HG03575 (cell line): Measurements from ENCODE around the gene CCP110.

Source experiments
- ATAC-seq: cut with Tn5 transposase; IDR thresholded peaks from one replicate; pipeline ENCODE4 v1.9.1; 2021; ENCODE audit not compliant: unreplicated experiment, insufficient number of reproducible peaks, low FRiP score; ENCODE audit errors: extremely low read depth

Gene CCP110, protein sequence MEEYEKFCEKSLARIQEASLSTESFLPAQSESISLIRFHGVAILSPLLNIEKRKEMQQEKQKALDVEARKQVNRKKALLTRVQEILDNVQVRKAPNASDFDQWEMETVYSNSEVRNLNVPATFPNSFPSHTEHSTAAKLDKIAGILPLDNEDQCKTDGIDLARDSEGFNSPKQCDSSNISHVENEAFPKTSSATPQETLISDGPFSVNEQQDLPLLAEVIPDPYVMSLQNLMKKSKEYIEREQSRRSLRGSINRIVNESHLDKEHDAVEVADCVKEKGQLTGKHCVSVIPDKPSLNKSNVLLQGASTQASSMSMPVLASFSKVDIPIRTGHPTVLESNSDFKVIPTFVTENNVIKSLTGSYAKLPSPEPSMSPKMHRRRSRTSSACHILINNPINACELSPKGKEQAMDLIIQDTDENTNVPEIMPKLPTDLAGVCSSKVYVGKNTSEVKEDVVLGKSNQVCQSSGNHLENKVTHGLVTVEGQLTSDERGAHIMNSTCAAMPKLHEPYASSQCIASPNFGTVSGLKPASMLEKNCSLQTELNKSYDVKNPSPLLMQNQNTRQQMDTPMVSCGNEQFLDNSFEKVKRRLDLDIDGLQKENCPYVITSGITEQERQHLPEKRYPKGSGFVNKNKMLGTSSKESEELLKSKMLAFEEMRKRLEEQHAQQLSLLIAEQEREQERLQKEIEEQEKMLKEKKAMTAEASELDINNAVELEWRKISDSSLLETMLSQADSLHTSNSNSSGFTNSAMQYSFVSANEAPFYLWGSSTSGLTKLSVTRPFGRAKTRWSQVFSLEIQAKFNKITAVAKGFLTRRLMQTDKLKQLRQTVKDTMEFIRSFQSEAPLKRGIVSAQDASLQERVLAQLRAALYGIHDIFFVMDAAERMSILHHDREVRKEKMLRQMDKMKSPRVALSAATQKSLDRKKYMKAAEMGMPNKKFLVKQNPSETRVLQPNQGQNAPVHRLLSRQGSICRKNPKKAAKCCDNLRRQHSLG

DNA sequence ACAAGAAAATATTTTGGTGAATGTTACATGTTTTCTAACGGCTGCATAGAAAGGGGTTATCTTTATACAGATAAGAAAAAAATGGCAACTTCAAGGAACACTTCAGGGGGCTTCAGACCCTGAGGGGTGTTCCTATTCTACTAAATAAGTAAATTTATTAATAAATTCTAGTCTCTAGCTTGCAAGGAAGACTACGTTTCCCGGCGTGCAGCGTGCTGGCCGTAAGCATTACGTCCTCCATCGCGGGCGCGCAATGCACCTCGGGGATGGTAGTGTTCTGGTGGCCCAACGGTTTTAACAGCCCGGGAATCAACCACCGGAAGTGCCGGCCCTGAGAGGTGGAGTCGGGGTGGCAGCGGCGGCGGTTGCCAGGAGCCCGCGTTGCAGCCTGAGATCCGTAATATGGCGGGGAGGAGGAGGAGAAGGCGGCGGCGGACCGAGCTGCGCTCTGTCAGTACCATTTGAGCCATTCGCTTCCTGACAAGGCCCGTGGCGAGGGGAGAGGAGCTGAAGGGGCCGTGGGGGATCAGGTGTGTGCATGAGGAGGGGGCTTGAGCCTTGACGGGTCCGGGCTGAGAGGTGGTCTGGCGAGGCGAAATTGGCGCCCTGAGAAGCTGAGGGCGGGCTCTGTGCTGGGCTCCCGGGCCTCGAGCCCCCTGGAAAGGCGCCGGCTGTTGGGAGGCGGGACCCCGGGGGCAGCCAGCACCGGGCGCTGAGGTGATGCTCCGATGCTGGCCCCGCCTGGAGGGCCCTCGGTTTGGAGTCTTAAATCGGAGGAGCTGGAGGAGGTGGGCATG lies at the start of gene CCP110:
Gene CCP110 (plus strand): TSS at position 384 of the 797 bp plus-strand sequence. CDS start 3,940 bp downstream, outside the sequence.
- no peak for ATAC-seq

DNA sequence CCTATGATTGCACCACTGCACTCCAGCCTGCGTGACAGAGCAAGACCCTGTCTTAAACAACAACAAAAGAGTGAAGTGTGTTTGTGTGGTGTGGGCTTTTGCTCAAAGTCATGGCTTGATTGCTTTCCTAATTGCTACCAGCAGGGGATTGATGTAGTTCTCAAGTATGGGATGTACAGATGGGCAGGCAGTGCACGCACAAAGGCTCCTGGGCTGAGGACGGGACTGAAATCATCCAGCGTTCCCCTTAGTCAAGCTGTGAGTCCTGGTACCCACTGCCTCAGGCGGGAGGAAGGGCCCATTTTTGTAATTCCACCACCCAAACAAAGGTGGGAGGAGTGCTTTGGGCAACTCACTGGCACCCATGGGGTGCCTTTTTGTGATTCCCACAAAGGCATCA lies 49.1 kb upstream of the CCP110 start:
- no peak for ATAC-seq

DNA sequence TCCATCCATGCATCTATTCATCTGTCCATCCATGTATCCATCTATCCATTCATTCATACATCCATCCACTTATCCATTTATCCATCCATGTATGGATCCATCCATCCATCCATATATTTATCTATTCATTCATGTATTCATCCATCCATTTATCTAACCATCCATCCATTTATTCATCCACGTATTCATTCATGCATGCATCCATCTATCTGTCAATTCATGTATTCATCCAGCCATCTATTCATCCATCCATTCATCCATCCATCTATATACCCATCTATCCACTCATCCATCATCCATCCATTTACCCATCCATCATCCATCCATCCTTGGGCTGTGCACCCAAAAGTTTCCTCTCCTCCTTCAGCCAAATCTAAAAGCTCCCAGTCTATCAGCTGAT lies 45.2 kb upstream of the CCP110 start:
- no peak for ATAC-seq

DNA sequence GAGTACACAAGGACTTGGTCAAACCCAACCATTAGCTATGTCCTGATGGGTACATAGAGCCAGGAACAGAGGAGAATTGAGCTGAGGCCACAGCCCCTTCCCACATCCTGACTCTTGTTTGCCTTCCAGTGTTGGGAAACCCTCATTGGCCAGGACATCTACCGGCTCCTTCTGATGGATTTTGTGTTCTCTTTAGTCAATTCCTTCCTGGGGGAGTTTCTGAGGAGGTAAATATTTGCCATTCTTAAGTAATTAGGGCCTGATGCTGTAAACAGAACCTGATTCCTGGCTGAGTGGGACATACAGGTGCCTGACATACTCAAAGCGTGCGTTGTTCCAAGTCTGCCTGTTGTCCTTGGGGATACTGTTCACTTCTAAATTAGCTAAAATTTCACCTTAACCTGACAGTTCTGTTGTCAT lies 44.4 kb upstream of the CCP110 start:
- no peak for ATAC-seq

DNA sequence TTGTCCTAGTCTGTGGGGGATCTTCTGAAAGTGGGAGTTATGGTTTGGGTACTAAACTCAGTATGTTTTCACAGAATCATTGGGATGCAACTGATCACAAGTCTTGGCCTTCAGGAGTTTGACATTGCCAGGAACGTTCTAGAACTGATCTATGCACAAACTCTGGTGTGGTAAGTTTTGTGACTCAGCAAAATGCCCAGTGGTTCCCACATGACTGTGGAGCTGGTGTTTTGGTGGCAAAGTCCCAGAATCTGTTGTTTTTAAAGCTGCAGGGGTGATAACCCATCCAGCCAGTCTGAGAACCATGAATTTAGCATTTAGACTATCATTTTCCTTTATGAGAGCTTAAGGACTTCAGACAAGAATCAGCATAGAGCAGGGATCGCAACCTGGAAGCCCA lies 42.4 kb upstream of the CCP110 start:
- no peak for ATAC-seq

DNA sequence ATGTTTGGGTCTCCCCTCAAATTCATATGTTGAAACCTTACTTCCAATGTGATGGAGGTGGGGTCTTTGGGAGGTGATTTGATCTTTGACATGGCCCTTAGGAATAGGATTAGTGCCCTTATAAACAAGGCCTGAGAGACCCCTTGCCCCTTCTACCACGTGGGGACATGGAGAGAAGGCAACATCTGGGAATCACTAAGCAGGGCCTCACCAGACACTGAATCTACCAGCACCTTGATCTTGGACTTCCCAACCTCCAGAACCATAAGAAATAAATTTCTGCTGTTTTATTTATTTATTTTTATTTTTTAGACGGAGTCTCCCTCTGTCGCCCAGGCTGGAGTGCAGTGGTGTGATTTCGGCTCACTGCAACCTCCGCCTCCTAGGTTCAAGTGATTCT lies 42.0 kb upstream of the CCP110 start:
- ATAC-seq = no peak

DNA sequence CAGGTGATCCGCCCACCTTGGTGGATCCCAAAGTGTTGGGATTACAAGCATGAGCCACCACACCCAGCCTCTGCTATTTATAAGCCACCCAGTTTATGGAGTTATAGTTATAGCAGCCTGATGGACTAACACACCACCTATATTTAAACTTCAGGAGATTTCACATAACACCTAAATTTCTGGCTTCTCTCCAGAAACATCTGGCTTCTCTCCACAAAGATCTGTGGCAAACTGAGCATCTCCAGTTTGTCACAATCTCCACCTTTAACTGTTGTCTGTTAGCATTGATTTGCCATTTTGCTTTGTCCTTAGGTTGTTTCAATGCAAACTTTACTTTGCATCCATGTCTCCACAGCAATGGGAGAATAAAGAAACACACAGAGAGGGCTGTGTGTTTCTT lies 41.5 kb upstream of the CCP110 start:
- no peak for ATAC-seq

DNA sequence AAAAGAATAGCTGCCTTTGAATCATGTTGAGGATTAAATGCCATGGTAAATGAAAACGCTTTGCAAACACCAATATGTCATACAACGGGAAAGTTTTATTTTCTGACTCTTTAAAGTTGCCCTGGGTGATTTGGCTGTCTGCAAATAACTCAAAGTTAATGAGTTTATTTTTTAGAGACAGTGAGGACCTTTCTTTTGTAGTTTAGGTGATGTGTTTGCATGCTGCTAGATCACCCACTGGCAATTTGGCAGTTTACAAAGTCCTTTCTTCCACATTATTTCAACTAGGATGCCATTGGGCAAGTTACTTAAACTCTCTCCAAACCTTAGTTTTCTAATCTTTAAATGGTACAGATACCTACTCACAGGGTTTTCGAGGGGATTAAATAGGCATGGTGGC lies 39.6 kb upstream of the CCP110 start:
- ATAC-seq = no peak

DNA sequence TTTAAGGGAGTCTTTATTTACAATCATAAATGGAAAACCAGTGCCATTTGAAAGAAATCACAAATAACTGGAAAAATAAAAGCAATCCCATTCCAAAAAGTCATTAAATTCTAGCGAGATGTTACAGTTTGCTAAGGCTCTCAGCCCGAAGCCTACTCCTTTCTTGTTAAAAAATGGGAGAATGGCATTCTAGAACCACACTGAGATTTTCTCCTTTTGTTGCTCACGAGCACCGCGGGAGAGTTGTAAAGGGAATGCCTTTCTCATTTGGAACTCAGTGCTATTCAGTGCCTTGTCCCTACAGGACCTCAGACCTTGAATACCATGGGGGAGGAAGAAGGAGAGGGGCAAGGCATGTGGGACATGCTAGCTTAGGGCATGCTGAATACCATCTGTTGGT lies 38.1 kb upstream of the CCP110 start:
- ATAC-seq = no peak

DNA sequence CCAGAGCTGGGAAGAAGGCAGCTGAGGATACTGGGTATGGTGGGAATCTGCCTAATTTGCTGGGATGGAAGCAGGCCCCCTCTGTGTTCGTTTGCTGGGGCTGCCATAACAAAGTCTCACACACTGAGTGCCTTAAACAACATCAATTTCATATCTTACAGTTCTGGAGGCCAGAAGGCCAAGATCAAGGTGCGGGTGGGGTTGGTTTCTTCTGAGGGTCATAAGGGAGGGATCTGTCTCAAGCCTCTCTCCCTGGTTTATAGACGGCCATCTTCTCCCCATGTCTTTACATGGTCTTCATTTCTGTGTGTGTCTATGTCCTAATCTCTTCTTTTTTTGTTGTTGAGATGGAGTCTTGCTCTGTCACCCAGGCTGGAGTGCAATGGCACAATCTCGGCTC lies 37.7 kb upstream of the CCP110 start:
- no peak for ATAC-seq

DNA sequence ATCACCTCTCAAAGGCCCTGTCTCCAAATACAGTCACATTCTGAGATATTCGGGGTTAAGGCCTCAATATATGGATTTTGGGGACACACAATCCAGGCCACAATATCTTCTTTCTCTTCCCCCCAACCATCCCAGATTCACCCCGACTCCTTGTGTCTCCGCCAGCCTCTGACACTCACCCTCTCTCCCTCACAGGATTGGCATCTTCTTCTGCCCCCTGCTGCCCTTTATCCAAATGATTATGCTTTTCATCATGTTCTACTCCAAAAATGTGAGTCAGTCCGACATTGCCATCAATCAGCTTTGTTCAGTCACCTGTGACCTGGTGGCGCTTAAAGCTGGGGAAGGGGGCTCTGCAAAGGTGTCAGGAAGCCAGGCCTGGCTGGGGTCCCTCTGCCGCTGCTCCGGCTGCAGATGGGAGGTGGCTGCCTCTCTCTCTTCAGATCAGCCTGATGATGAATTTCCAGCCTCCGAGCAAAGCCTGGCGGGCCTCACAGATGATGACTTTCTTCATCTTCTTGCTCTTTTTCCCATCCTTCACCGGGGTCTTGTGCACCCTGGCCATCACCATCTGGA lies 36.9 kb upstream of the CCP110 start:
- ATAC-seq = no peak

DNA sequence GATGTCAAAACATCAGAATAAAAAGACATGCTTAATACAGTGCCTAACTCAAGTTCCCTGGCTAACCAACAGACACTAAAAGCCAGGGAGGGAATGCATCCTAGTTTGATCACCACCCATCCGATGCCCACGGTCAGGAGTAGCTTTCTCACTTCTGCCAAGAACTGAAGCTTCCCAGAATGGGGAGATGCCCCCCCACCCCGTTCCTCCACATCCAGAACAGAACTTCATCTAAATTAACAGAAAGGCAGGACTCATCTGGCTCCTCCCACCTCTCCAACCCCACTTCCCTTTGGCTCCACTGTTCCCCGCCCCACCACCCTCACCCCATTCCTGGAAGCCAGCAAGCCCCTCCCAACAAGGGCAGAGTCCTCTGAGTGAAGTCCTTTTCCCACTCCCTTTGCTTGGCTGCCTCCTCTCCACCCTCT lies 35.5 kb upstream of the CCP110 start:
- ATAC-seq = no peak

DNA sequence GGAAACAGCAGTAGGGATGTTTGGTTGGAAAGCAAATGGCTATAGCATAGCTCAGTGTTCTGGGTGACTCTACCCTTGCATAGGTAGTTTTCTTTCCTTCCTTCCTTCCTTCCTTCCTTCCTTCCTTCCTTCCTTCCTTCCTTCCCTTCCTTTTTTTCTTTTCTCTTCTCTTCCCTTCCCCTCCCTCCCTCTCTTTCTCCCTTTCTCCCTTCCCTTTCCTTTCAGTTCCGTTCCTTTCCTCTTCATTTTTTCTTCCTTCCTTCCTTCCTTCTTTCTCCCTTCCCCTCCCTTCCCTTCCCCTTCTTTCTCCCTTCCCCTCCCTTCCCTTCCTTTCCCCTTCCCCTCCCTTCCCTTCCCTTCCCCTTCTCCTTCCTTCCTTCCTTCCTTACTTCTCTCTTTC lies 33.1 kb upstream of the CCP110 start:
- ATAC-seq = no peak

DNA sequence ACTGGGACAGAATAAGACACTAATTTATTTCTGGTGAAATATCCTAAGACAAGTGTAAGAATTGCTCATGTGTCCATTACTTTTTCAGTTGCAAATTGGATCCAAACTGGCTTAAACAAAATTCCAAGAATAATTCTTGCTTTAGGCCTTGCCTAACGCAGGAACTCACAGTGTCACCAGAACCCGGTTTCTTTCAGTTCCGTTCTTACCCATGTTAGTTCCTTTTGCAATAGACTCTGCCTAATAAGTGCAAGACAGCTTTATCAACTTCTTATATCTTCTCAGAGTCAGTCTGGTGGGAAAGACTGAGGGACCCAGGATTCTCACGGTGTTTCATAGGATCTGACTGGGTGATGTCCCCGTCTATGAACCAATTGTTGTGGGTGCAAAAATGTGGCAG lies 26.6 kb upstream of the CCP110 start:
- ATAC-seq = no peak

DNA sequence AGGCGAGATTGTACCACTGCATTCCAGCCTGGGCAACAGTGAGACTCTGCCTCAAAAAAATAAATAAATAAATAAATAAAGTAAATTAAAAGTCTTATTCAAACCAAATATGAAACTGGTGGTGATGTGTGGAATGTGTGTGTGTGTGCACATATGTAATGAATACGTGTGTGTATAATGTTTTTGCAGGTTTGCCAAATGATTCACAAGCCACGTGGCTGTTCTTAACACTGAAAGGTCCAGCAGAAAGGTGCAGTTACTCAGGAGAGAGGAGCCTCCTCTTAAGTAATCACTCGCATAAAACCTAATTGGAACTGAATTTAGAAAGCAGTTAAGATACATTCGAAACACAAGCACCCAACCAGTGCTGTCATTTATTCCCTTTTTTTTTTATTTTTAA lies 24.7 kb upstream of the CCP110 start:
- no peak for ATAC-seq

DNA sequence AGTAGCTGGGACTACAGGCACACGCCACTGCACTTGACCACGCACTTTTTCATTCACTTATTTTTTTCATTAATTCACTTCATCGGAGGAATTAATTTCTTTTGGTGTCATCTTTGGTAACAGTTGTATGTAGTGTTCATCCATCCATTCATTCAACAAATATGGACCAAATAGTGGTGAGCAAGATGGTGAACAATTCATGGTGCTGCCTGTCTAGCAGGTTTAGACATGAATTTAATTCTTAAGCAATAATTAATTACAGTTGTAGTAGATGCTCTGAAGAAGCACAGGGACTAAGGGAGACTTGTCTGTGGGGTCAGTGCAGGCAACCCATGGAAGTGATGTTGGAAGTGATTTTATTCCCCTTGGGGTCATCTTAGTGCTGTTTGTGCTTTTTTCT lies 24.3 kb upstream of the CCP110 start:
- no peak for ATAC-seq

DNA sequence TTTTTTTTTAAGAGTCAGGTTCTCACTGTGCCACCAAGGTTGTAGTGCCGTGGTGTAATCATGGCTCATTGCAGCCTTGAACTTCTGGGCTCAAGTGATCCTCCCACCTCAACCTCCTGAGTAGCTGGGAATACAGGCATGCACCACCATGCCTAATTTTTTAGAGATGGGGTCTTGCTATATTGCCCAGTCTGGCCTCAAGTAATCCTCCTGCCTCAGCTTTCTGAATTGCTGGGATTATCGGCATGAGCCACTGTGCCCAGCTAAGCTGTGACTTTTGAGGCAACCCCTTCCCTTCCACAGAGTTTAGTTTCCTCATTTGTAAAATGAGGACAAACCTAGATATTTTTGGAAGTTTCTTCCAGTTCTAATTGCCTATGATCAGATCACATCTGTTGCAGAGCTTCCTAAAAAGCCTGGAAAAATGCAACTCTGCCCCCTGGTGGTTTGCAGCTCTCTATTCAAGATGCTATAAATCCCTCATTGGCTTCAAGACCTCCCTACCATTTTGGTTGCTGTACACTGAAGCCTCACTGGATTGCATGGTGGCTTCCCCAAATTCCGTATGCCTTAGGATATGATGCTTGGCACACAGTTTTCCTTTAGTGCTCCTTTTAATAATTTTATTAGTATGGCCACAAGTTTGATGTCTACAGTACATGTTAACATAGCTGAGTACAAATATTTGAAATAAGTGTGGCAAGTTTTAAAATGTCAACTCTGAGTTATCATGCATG lies 21.2 kb upstream of the CCP110 start:
- no peak for ATAC-seq

DNA sequence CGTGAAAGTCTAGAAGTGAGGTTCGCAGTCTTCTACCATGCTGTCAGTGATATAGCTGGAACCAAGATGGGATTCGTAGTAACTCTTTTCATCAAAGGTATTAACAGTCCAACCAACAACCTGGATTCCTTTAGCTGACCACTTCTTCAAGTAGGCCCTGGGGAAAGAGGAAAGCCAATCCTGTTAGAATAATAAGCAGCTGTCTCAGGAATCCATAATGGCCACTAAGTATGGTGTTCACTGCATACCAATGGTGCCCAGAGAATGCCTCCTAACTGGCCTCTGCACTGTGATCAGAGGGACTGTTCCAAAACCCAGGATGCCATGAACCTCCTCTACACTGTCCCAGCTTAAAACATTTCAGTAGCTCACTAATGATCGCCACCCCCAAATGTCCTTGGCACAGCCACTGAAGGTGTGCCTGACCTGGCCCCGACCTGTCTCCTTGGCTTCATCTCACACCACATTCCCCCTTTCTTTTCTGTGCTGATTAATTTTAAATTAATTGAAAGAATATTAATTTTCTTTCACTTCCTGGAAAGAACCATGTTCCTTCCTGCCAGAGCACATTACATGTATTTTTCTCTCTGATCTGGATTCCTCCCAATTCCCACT lies 20.2 kb upstream of the CCP110 start:
- ATAC-seq = no peak
